ENCODE data around the gene LPIN1.
"Not testable (repeated sequence)": the region's sequence is repeated elsewhere in the genome, so short reads cannot be mapped to it uniquely, and the experiment has no call there.

The LPIN1 gene

DNA sequence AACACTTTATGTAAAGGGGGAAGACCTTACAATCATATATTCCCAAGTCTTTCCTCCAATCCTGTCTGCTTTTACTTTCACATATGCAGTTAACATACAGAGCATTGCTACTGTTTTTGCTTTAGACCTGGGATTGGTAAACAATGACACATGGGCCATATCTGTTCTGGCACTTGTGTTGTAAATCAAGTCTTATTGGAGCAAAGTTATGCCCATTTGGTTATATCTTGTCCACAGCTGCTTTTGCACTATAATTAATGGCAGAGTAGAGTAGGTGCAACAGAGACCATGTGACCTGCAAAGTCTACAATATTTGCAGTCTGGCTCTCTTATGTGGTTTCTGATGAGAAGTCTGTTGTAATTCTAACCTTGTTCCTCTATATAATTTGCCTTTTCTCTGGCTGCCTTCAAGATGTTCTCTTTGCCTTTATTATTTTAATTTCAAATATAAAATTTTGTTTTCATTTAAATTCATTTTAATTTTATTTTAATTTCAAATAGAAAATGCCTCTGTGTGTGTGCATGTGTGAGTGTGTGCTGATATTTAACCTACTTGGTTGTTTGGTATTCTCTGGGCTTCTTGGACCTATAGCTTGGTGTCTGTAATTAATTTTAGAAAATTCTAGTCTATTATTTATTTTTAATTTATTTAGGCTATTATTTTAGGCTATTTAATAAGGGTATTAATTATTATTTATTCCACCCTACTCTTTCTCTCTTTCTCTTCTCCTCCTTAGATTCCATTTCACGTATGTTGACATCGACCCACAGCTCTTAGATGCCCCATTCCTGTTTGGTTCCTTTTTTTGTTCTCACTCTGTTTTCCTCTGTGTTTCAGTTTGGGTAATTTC, 16.8 kb upstream of the LPIN1 start:
- TF ChIP-seq, protein P1, sequence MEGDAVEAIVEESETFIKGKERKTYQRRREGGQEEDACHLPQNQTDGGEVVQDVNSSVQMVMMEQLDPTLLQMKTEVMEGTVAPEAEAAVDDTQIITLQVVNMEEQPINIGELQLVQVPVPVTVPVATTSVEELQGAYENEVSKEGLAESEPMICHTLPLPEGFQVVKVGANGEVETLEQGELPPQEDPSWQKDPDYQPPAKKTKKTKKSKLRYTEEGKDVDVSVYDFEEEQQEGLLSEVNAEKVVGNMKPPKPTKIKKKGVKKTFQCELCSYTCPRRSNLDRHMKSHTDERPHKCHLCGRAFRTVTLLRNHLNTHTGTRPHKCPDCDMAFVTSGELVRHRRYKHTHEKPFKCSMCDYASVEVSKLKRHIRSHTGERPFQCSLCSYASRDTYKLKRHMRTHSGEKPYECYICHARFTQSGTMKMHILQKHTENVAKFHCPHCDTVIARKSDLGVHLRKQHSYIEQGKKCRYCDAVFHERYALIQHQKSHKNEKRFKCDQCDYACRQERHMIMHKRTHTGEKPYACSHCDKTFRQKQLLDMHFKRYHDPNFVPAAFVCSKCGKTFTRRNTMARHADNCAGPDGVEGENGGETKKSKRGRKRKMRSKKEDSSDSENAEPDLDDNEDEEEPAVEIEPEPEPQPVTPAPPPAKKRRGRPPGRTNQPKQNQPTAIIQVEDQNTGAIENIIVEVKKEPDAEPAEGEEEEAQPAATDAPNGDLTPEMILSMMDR (IDR thresholded peaks at IDR 0.05), result no peak
- no peak for DNase-seq
- Histone ChIP-seq H3K36me3 (no peaks in the 10 kb centered on the region), H3K27me3 (peaks cover 0 to 24% of the 10 kb centered on the region in 2 donors), H3K9me3 (no peaks in the 10 kb centered on the region), H3K4me1 (no peaks in the 10 kb centered on the region), H3K27ac (no peak overlapping the region), H3K4me3 (no peak overlapping the region)
- intact Hi-C loops (cut with DNase I; ENCODE audit: low total_unique reads), result no loop called here

DNA sequence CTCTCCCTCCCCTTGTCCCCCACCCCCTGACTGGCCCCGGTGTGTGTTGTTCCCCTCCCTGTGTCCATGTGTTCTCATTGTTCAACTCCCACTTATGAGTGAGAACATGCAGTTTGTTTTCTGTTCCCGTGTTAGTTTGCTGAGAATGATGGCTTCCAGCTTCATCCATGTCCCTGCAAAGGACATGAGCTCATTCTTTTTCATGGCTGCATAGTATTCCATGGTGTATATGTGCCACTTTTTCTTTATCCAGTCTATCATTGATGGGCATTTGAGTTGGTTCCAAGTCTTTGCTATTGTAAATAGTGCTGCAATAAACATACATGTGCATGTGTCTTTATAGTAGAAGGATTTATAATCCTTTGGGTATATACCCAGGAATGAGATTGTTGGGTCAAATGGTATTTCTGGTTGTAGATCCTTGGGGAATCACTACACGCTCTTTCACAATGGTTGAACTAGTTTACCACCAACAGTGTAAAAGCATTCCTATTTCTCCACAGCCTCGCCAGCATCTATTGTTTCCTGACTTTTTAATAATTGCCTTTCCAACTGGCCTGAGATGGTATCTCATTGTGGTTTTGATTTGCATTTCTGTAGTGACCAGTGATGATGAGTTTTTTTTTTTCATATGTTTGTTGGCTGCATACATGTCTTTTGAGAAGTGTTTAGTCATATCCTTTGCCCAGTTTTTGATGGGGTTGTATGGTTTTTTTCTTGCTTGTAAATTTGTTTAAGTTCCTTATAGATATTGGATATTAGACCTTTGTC, 15.0 kb upstream of the LPIN1 start:
- H3K9me3 ChIP-seq; intact Hi-C loops (cut with DNase I; ENCODE audit: low total_unique reads); H3K4me1 ChIP-seq; H3K4me3 ChIP-seq; H3K27ac ChIP-seq; H3K36me3 ChIP-seq; DNase-seq: not testable (repeated sequence)
- peaks cover 0 to 29% of the 10 kb centered on the region in 2 donors for H3K27me3 ChIP-seq

DNA sequence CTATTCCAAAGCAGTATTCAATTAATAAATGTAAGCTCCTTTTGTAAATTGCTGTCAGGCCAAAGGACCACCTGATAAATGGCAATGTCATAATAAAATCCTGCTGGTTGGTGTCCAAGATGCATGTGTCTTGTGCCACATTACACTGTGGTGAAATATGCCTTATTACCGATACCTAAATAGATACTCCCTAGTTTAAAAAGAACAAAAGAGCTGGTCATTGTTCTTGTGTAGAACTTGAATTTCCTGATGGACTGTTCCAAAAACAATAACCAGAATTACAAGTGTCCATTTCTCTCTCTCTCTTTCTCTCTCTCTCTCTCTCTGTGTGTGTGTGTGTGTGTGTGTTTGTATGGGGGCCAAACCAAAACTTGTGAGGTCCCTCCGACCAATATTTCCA, 13.8 kb upstream of the LPIN1 start:
- Histone ChIP-seq H3K27ac (no peak overlapping the region), H3K4me3 (no peak overlapping the region), H3K9me3 (no peaks in the 10 kb centered on the region), H3K27me3 (peaks cover 0 to 26% of the 10 kb centered on the region in 2 donors), H3K36me3 (no peaks in the 10 kb centered on the region), H3K4me1 (no peaks in the 10 kb centered on the region)
- TF ChIP-seq, protein P1 (IDR thresholded peaks at IDR 0.05), result no peak
- intact Hi-C loops (cut with DNase I; ENCODE audit: low total_unique reads), result no loop called here
- no peak for DNase-seq

DNA sequence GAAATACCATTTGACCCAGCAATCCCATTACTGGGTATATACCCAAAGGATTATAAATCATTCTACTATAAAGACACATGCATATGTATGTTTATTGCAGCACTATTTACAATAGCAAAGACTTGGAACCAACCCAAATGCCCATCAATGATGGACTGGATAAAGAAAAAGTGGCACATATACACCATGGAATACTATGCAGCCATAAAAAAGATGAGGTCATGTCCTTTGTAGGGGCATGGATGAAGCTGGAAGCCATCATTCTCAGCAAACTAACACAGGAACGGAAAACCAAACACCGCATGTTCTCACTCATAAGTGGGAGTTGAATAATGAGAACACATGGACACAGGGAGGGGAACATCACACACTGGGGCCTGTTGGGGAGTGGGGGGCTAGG, 8.6 kb upstream of the LPIN1 start:
- H3K4me3 ChIP-seq; H3K36me3 ChIP-seq; intact Hi-C loops (cut with DNase I; ENCODE audit: low total_unique reads); H3K9me3 ChIP-seq; H3K4me1 ChIP-seq; H3K27ac ChIP-seq; DNase-seq: not testable (repeated sequence)
- peaks cover 0 to 19% of the 10 kb centered on the region in 2 donors for H3K27me3 ChIP-seq

DNA sequence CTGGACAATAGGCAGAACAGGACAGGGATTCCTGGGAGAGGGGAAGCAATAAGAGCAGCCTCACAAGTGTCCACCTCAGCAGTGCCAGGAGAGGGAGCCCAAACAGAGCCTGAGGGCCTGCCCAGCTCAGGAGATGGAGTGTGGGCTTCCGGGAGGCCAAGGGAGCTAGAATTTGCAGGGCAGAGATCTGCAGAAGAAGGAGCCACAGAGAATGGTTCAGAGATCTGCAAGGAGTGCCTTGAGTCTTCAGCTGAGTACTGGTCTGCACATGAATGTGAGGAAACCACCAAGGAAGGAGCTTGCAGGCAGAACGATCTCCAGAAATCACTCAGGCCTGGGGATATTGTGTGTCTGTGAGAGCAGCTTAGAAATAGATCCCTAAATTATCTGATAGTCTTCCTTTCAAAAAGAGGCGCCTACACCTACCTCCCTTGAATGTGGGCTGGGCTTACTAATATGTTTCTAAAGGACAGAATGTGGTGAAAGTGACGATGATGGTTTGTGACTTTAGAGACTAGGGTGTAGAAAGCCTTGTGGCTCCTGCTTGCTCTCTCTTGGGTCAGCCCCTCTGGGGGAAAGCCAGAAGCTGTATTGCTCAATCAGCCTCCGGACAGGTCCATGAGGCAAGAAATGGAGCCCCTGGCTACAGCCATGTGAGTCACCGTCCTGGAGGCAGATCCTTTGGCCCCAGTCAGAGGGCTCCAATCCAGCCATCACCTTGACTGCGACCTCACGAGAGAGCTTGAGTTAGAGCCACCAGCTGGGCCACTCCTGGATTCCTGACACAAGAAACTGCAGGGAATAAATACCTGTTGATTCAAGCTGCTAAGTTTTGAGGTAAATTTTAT, 7.6 kb upstream of the LPIN1 start:
- Histone ChIP-seq H3K27me3 (peaks cover 0 to 10% of the 10 kb centered on the region in 2 donors), H3K4me3 (no peak overlapping the region), H3K36me3 (no peaks in the 10 kb centered on the region), H3K9me3 (no peaks in the 10 kb centered on the region), H3K4me1 (peaks cover 0 to 11% (median 3%) of the 10 kb centered on the region in 4 donors), H3K27ac (peak overlapping the region in 1 of 2 donors; percentile 44)
- TF ChIP-seq, protein P1 (IDR thresholded peaks at IDR 0.05), result peak; percentile 12 to 26
- intact Hi-C loops (cut with DNase I; ENCODE audit: low total_unique reads), result no loop called here
- DNase-seq, result peak; percentile 86 to 90

DNA sequence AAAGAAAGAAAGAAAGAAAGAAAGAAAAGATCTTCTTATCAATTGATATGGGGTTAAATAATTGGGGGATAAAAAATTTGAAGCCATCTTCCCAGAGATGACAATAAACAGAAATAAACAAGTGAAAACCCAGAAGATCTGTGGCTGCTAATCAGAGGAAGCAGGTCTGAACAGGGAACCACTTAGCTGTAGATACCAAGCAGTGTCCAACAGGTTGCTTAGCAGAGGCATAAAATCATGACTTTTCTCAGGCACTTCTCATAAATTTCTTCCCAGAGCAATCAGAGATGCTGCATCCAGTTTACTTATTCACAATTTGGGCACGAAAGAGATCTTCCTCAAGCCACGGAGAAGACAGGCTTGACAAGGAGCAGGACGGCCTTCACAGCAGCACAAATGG, 5.7 kb upstream of the LPIN1 start:
- Histone ChIP-seq H3K4me3 (no peak overlapping the region), H3K27me3 (no peaks in the 10 kb centered on the region)
- intact Hi-C loops (cut with DNase I; ENCODE audit: low total_unique reads), result loop anchor here (10.0 kb wide), 1 partner anchor 276 kb away; the partner anchor contains the start of gene E2F6

More for the DNA sequence above, 5.7 kb upstream of the LPIN1 start:
- Histone ChIP-seq H3K4me1 (peaks cover 0 to 23% (median 14%) of the 10 kb centered on the region in 4 donors), H3K36me3 (no peaks in the 10 kb centered on the region), H3K9me3 (no peaks in the 10 kb centered on the region), H3K27ac (no peak overlapping the region)
- no peak for DNase-seq
- TF ChIP-seq, protein P1 (IDR thresholded peaks at IDR 0.05), result no peak

Data from tibial artery (tissue), 4 donors.